K562 (cell line): ENCODE results near the gene MRAS.

Experiments used
- POLR2G ChIP-seq: fragments of 200-400 bp; formaldehyde crosslinking; IDR thresholded peaks from 2 replicates; pipeline ENCODE4 v1.6.1; 2017; ENCODE audit warnings: low read depth, mild to moderate bottlenecking, antibody characterized with exemption, low read length, moderate library complexity
- RFX1 ChIP-seq: fragments of 450-650 bp; IDR thresholded peaks from 2 replicates; pipeline ENCODE4 v1.6.1; 2016; ENCODE audit warnings: mild to moderate bottlenecking, moderate library complexity
- SP1 ChIP-seq: sonication (generic); formaldehyde crosslinking; IDR thresholded peaks from 2 replicates; pipeline ENCODE4 v1.8.1; 2022; ENCODE audit warnings: mild to moderate bottlenecking, missing genetic modification reagents
- SRSF7 ChIP-seq: fragments of 200-400 bp; formaldehyde crosslinking; optimal IDR thresholded peaks from 2 replicates; pipeline ENCODE3; 2017; ENCODE audit warnings: mild to moderate bottlenecking, low read depth, low read length

- TF ChIP-seq SRSF7 = no peak
- no peak for TF ChIP-seq RFX1
- TF ChIP-seq SP1 = no peak
- TF ChIP-seq POLR2G = no peak
These were observed 101.1 kb downstream of the MRAS start for GRCh38 chr3:138449490-138449889.
